Omental fat pad (tissue), 4 donors: ENCODE data around the gene RAB23. TPM values are rescaled to one million over a fixed set of nuclear protein-coding genes. Genes with fewer than 3 reads are reported as not detected.

ENCODE experiments used
- ATAC-seq: fragments of 150-250 bp; one replicate; pipeline ENCODE4 v1.9.1; 2016; ENCODE audit warnings: mild to moderate bottlenecking, moderate library complexity; ENCODE audit not compliant: low FRiP score
- DNase-seq: peaks from one replicate; pipeline ENCODE4 v3.0.0-alpha.2; 2019; ENCODE audit warnings: low spot score
- total RNA-seq, 4 donors: library from RNA; depleted of rRNA; stranded (reverse); fragments of >200 nt; gene quantifications; one replicate each; pipeline ENCODE4 v1.1.0, GENCODE V29; 2016
- TF ChIP-seq, protein P1 (sequence below), 3 donors: fragments of 450-650 bp; IDR thresholded peaks; one replicate each; pipeline ENCODE4 v1.5.1; 2016 to 2017; ENCODE audit warnings: antibody characterized with exemption in 3 of 3, mild to moderate bottlenecking in 3 of 3, moderate library complexity in 2 of 3

Gene RAB23
- total RNA-seq, 4 donors from 2014 or later = 3.0 to 10.6 (median 7.5) TPM

DNA sequence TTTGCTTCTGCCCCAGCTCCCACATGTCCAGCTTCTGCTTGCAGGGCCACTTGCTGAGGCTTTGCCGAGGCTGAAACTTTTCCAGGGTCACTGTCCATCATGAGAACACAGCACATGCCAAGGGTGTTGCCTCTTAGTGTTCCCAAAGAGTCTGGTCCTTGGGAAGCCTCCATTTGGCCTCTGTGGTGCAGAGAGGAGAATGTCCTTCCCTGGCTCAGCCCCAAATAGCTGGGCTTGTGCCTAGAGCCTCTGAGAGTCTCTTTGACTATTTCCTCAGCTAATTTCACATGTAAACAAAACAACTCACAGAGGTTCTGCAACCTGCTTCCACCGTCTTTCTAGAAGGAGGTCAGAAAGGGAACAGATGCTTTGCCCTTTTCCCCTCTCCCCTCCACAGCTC, 40.4 kb upstream of the RAB23 start:
- TF ChIP-seq, protein P1, sequence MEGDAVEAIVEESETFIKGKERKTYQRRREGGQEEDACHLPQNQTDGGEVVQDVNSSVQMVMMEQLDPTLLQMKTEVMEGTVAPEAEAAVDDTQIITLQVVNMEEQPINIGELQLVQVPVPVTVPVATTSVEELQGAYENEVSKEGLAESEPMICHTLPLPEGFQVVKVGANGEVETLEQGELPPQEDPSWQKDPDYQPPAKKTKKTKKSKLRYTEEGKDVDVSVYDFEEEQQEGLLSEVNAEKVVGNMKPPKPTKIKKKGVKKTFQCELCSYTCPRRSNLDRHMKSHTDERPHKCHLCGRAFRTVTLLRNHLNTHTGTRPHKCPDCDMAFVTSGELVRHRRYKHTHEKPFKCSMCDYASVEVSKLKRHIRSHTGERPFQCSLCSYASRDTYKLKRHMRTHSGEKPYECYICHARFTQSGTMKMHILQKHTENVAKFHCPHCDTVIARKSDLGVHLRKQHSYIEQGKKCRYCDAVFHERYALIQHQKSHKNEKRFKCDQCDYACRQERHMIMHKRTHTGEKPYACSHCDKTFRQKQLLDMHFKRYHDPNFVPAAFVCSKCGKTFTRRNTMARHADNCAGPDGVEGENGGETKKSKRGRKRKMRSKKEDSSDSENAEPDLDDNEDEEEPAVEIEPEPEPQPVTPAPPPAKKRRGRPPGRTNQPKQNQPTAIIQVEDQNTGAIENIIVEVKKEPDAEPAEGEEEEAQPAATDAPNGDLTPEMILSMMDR (IDR thresholded peaks at IDR 0.05) = no peak
- no peak for ATAC-seq
- DNase-seq = no peak

DNA sequence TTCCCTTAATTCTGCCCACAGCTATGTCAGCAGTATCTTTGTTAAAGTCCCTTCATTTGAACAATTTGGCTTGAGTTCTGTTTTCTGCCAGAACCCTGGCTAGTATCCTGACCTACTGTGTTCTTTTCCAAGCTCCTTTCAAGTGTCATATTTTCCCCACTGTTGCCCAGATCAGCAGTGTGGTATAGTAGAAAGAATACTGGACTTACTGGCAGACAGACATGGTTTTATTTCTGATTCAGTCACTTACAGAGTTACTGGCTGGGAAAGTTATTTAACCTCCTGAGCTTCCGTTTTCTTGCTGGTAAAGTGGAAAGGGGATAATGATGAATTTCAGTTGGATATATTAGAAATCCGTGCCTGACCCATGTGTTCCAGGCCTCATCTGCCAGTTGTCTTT, 39.8 kb upstream of the RAB23 start:
- TF ChIP-seq, protein P1 (IDR thresholded peaks at IDR 0.05) = no peak
- DNase-seq (no peak), ATAC-seq (no peak)

DNA sequence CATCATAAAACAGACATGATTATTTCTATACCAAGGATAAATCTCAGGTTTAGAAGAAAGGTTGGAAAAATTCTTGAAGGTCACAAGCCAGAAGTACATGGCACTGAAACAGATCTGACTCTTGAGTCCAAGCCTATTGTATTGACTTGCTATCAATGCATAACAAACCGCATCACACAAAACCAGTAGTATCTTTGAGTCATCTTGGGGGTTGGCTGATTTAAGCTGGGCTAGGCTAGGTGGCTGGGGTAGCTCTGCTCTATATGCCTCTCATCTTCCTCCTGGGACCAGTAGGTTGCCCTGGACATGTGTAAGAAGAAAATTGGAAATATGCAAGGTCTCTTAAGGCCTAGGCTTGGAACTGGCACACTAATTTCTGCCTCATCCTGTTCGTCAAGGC, 37.0 kb upstream of the RAB23 start:
- TF ChIP-seq, protein P1 (IDR thresholded peaks at IDR 0.05) = no peak
- ATAC-seq (no peak), DNase-seq (no peak)

DNA sequence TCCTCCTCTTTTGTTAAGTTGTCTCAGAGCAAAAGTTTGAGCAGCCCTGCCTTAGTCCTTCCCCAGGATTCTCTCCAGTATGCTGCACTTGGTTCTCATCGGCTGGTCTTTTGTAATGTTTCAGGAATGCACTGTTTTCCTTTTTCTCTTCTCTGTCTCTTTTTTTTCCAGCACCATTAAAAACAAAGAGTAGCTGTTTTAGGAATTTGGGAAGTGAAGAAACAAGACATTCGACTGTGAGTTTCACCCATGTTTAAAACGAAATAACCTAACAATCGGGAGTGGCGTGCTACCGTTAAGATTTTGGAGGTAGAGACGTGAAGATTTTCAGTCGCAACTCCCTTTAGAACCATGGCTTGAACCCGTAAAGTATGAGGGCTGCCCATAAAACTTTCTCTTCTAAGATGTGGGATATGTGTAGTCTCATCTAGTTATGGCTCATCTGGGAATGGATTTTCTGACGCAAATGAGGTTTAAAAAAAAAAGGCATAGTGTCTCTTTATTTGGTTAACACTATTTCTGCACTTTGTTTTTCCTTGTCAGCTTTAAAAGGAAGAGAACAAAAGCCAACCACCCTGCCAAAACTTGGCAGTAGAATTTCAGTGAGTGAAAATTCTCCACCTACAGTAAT, 35.9 kb upstream of the RAB23 start:
- no peak for ATAC-seq
- TF ChIP-seq, protein P1 (IDR thresholded peaks at IDR 0.05) = no peak

DNA sequence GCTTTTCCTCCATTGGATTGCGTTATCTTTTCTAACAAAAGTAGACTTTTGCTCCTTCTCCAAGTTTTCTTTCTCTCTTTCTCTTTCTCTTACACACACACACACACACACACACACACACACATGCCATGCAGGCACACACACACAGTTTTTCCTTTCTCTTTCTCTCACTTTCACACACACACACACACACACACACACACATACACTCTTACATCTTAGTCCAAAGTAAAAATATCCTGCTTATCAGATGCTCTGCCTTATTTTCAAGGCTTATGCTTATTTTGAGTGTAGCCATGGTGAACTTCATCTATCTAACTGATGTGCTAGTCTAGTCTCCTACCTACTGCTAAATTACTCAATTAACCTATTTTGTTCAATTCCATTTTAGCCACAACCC, 34.4 kb upstream of the RAB23 start:
- no peak for ATAC-seq
- DNase-seq = no peak
- TF ChIP-seq, protein P1 (IDR thresholded peaks at IDR 0.05) = no peak

More for the DNA sequence above, 35.9 kb upstream of the RAB23 start:
- DNase-seq = no peak

DNA sequence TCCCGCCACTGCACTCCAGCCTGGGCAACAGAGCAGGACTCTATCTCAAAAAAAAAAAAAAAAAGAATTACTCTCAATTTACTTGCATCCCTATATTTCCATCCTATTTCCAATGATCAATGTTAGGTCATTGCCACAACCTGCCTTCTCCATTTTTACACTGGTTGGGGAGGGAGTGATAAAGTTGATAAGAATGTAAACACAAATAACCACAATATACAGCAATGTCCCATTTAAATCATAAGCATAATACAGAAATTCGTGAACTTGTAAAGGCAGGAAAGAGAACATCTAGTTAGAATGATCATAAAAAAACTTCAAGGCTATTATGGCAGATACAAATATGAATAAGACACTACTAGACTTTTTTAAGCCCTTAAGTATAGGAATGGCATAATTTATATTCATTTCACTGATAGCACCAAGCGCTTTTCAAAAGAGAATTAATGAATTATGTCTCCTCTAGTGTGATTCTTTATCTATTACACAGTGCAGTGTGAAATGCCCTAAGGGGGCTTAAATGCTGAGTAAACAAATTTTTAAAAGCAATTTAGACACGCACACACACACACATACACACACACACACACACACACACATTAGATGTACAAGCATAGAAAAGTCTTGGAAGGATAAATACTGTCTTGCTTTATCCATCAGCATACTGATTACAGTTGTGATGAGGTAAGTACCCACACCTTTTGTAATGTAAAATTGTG, 33.5 kb upstream of the RAB23 start:
- TF ChIP-seq, protein P1 (IDR thresholded peaks at IDR 0.05) = no peak
- no peak for DNase-seq
- ATAC-seq = no peak
